ENCODE data around the gene ABCC11. TPM values are rescaled to one million over a fixed set of nuclear protein-coding genes. Genes with fewer than 3 reads are reported as not detected.
"Not testable (repeated sequence)": the region's sequence is repeated elsewhere in the genome, so short reads cannot be mapped to it uniquely, and the experiment has no call there.

ABCC11 gene
- total RNA-seq, 1 donor from 2014 or later, result 0.09 TPM

DNA sequence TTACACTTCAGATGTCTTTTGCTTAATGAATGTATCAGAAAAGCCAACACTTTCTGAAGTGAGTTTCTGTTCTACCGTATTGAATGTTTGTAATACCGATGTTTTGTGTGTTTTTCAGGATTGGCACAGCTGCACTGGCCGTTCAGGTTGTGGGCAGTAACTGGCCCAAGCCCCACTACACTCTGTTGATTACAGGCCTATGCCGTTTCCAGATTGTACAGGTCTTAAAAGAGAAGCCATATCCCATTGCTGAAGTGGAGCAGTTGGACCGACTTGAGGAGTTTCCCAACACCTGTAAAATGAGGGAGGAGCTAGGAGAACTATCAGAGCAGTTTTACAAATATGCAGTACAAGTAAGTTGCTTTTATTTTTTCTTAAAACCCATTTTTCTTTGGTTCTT lies 4.7 kb upstream of the ABCC11 start:
- H3K4me1 Mint-ChIP-seq, result no peaks in the 10 kb centered on the region
- H3K9me3 Mint-ChIP-seq, result no peaks in the 10 kb centered on the region
- H3K27me3 Mint-ChIP-seq (ENCODE audit: low read depth), result no peaks in the 10 kb centered on the region
- H3K27ac Mint-ChIP-seq (ENCODE audit: unreplicated experiment), result no peak overlapping the region
- DNase-seq (ENCODE audit: low read depth, low spot score), result no peak
- H3K4me3 Mint-ChIP-seq, result no peak overlapping the region
- H3K36me3 Mint-ChIP-seq (ENCODE audit: low read depth), result no peaks in the 10 kb centered on the region
- TF ChIP-seq, protein P1, sequence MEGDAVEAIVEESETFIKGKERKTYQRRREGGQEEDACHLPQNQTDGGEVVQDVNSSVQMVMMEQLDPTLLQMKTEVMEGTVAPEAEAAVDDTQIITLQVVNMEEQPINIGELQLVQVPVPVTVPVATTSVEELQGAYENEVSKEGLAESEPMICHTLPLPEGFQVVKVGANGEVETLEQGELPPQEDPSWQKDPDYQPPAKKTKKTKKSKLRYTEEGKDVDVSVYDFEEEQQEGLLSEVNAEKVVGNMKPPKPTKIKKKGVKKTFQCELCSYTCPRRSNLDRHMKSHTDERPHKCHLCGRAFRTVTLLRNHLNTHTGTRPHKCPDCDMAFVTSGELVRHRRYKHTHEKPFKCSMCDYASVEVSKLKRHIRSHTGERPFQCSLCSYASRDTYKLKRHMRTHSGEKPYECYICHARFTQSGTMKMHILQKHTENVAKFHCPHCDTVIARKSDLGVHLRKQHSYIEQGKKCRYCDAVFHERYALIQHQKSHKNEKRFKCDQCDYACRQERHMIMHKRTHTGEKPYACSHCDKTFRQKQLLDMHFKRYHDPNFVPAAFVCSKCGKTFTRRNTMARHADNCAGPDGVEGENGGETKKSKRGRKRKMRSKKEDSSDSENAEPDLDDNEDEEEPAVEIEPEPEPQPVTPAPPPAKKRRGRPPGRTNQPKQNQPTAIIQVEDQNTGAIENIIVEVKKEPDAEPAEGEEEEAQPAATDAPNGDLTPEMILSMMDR (conservative IDR thresholded peaks at IDR 0.05), result no peak

DNA sequence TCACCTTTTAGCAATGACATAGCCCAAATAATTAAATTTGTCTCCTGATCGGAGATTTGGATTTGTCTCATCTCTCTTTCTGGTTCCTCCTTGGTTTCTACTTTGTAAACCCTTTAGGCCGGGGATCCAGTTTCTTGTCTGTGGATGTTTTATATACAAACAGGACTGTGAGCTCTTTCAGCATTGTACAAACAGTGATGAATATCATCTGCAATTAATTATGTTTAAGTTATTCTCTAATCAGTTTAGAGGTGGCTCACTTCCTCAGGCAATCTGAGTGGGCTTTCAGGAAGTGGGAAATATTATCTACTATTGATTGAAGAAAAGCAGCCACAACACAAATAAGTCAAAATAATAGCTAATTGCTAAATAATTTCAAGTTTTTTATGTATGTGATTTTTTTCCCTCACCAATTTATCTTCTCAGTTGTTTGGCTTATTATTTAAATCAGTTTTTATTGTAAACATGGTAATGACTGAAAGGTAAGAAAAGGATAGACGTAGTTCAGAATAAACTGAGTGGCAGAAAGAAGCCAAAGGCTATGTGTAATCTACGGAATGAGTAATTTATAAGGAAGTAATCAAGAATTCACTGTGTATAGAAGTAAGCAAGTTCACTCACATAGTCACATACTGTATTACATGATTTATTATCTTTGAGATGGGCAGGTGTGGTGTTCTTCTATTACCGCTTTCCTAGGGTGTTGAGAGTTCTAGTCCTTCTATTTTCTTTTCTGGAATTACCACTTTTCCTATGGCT lies 3.4 kb upstream of the ABCC11 start:
- TF ChIP-seq, protein P1 (conservative IDR thresholded peaks at IDR 0.05), result no peak

GRCh38 chr16:48246066-48246465 lies 1.3 kb downstream of the ABCC11 start:
- H3K4me3 Mint-ChIP-seq, result peak overlapping the region; percentile 92
- DNase-seq (ENCODE audit: low read depth, low spot score), result no peak
- peaks cover 2% of the 10 kb centered on the region for H3K9me3 Mint-ChIP-seq
- no peak overlapping the region for H3K27ac Mint-ChIP-seq (ENCODE audit: unreplicated experiment)
- no peaks in the 10 kb centered on the region for H3K36me3 Mint-ChIP-seq (ENCODE audit: low read depth)
- TF ChIP-seq, protein P1 (conservative IDR thresholded peaks at IDR 0.05), result no peak
- H3K27me3 Mint-ChIP-seq (ENCODE audit: low read depth), result no peaks in the 10 kb centered on the region
- peaks cover 21% of the 10 kb centered on the region for H3K4me1 Mint-ChIP-seq

More for the DNA sequence above, 3.4 kb upstream of the ABCC11 start:
- H3K27ac Mint-ChIP-seq (ENCODE audit: unreplicated experiment), result no peak overlapping the region
- no peaks in the 10 kb centered on the region for H3K9me3 Mint-ChIP-seq
- no peak overlapping the region for H3K4me3 Mint-ChIP-seq
- peaks cover 5% of the 10 kb centered on the region for H3K4me1 Mint-ChIP-seq
- no peaks in the 10 kb centered on the region for H3K27me3 Mint-ChIP-seq (ENCODE audit: low read depth)
- no peaks in the 10 kb centered on the region for H3K36me3 Mint-ChIP-seq (ENCODE audit: low read depth)
- no peak for DNase-seq (ENCODE audit: low read depth, low spot score)

DNA sequence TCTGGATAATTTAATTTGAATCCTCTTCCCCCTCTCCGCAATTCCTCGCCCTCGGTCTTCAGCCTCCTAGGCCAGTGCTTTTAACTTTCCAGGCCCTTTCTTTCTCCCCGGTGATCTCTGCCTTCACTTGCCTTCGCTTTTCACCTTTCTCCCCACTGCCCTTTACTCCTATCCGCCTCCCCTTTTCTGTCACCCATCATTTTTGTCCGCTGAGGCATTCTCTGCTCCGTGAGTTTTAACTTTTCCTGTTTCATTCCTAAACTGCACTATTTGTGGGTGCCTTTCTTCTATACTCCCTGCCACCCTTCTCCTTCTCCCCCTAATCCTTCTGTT lies 2.5 kb downstream of the ABCC11 start:
- no peak for DNase-seq (ENCODE audit: low read depth, low spot score)
- peak overlapping the region; percentile 92 for H3K4me3 Mint-ChIP-seq
- no peaks in the 10 kb centered on the region for H3K36me3 Mint-ChIP-seq (ENCODE audit: low read depth)

DNA sequence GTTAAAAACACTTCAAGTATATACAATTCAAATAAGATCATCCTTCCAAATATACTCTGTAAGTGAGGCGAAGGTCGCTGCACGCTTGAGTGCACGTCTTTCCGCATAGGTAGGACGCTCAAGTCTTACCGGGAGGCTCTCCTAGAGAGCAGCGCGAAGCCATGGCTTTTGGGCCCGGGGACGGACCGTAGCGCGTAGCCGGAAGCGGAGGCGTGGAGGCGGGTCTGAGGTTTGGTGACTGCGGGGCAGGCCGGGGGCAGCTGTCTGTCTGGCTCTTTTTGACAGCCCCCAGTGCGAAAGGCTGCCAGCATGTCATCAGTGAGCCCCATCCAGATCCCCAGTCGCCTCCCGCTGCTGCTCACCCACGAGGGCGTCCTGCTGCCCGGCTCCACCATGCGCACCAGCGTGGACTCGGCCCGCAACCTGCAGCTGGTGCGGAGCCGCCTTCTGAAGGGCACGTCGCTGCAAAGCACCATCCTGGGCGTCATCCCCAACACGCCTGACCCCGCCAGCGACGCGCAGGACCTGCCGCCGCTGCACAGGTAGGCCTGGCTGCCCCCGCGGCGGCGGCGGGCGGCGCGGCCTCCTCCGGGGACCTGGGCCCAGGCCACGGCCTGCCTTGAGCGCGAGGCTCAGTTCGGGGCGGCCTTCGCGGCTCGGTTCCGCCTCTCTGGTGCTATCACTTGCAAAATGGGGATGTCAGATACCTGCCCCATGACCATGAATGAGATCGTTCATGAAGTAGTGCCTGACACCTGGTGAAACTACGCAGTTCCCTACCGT lies 3.1 kb downstream of the ABCC11 start, which contains the start of gene LONP2:
TSS of gene LONP2 (plus strand) at position 221 of the 783 bp plus-strand sequence. CDS start at position 310, 89 bp downstream.
- H3K4me3 Mint-ChIP-seq, result peak within 1 kb of the TSS; percentile 92
- H3K27ac Mint-ChIP-seq (ENCODE audit: unreplicated experiment), result peak within 1 kb of the TSS; percentile 86
- peaks cover 2% of the 10 kb centered on the region for H3K27me3 Mint-ChIP-seq (ENCODE audit: low read depth)
- peaks cover 21% of the 10 kb centered on the region for H3K4me1 Mint-ChIP-seq
- DNase-seq (ENCODE audit: low read depth, low spot score), result peak; percentile 85
- peaks cover 8% of the 10 kb centered on the region for H3K9me3 Mint-ChIP-seq
- TF ChIP-seq, protein P1 (conservative IDR thresholded peaks at IDR 0.05), result no peak
- no peaks in the 10 kb centered on the region for H3K36me3 Mint-ChIP-seq (ENCODE audit: low read depth)

More for the DNA sequence above, 2.5 kb downstream of the ABCC11 start:
- H3K4me1 Mint-ChIP-seq, result peaks cover 21% of the 10 kb centered on the region
- TF ChIP-seq, protein P1 (conservative IDR thresholded peaks at IDR 0.05), result no peak
- H3K27me3 Mint-ChIP-seq (ENCODE audit: low read depth), result no peaks in the 10 kb centered on the region
- H3K27ac Mint-ChIP-seq (ENCODE audit: unreplicated experiment), result peak overlapping the region; percentile 72
- peaks cover 6% of the 10 kb centered on the region for H3K9me3 Mint-ChIP-seq

DNA sequence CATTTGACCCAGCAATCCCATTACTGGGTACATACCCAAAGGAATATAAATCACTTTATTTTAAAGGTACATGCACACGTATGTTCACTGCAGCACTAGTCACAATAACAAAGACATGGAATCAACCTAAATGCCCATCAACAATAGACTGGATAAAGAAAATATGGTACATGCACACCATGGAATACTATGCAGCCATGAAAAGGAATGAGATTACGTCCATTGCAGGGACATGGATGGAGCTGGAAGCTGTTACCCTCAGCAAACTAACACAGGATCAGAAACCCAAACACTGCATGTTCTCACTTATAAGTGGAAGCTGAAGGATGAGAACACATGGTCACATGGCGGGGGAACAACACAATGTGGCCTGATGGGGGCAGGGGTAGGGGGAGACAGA lies 7.2 kb downstream of the ABCC11 start:
- DNase-seq (ENCODE audit: low read depth, low spot score); H3K27me3 Mint-ChIP-seq (ENCODE audit: low read depth); H3K27ac Mint-ChIP-seq (ENCODE audit: unreplicated experiment); H3K36me3 Mint-ChIP-seq (ENCODE audit: low read depth); H3K4me3 Mint-ChIP-seq; H3K9me3 Mint-ChIP-seq: not testable (repeated sequence)
- H3K4me1 Mint-ChIP-seq, result peaks cover 10% of the 10 kb centered on the region
